ENCODE measurements around the gene BHLHA15. TPM values are rescaled to one million over a fixed set of nuclear protein-coding genes. Genes with fewer than 3 reads are reported as not detected.

Gene BHLHA15
- total and polyA plus RNA-seq, 9 of the 15 experiments (the other 6 are each of a cell fraction or from before 2014, with no cell fraction given): 0.22 to 2.0 (median 1.1) TPM; not detected in 4

- no peak for TF ChIP-seq CEBPZ (IDR thresholded peaks at IDR 0.05; ENCODE audit: borderline replicate concordance, low read depth, low read length)
- no peak for TF ChIP-seq MAX (CRISPR knock-in tag; IDR thresholded peaks at IDR 0.05)
- TF ChIP-seq RHOXF2B (CRISPR knock-in tag; conservative IDR thresholded peaks at IDR 0.05): no peak
- no peak for TF ChIP-seq LEF1 (IDR thresholded peaks at IDR 0.05)
Measured at GRCh38 chr7:98216941-98217622, 5.8 kb downstream of the BHLHA15 start (continued).

Data from K562 (cell line).